Small intestine (tissue), 7 donors: ENCODE results near the gene CEL. TPM values are rescaled to one million over a fixed set of nuclear protein-coding genes. Genes with fewer than 3 reads are reported as not detected.
"Not testable (repeated sequence)": the region's sequence is repeated elsewhere in the genome, so short reads cannot be mapped to it uniquely, and the experiment has no call there.

Experiments
- DNase-seq, 2 donors: peaks; one replicate each; pipeline versions ENCODE4 v3.0.0 to v3.0.0-alpha.2; 2013
- FAIRE-seq: peaks from 2 replicates; lab custom pipeline; 2012; peaks lifted over from hg19 to GRCh38; lab: Jason Lieb, UNC
- H3K27ac ChIP-seq, 3 donors: one replicate each; pipeline ENCODE4 v1.5.1; 2013; ENCODE audit warnings: low read length in 2 of 3, mild to moderate bottlenecking in 2 of 3, control low read depth in 1 of 3, inconsistent platforms in 1 of 3, low read depth in 1 of 3, moderate library complexity in 1 of 3
- H3K27me3 ChIP-seq, 3 donors: one replicate each; pipeline ENCODE4 v1.6.1; 2013; ENCODE audit warnings: low read length in 3 of 3, inconsistent platforms in 1 of 3; ENCODE audit not compliant: control insufficient read depth in 3 of 3, insufficient read depth in 3 of 3
- H3K36me3 ChIP-seq, 3 donors: one replicate each; pipeline ENCODE4 v1.6.1; 2013; ENCODE audit warnings: low read length in 3 of 3, inconsistent platforms in 1 of 3, low read depth in 1 of 3, mild to moderate bottlenecking in 1 of 3, moderate library complexity in 1 of 3; ENCODE audit not compliant: control insufficient read depth in 3 of 3, insufficient read depth in 2 of 3
- H3K4me1 ChIP-seq, 3 donors: one replicate each; pipeline ENCODE4 v1.6.1; 2013; ENCODE audit warnings: low read length in 2 of 3, inconsistent platforms in 1 of 3, low read depth in 1 of 3, mild to moderate bottlenecking in 1 of 3, moderate library complexity in 1 of 3; ENCODE audit not compliant: control insufficient read depth in 3 of 3, insufficient read depth in 2 of 3
- H3K4me3 ChIP-seq, 3 donors: one replicate each; pipeline ENCODE4 v1.5.1; 2013; ENCODE audit warnings: low read length in 3 of 3, control low read depth in 1 of 3, inconsistent platforms in 1 of 3, low read depth in 1 of 3, mild to moderate bottlenecking in 1 of 3, moderate library complexity in 1 of 3
- H3K9me3 ChIP-seq, 2 donors: one replicate each; pipeline ENCODE4 v1.6.1; 2013; ENCODE audit warnings: low read depth in 1 of 2, low read length in 1 of 2; ENCODE audit not compliant: control insufficient read depth in 2 of 2, insufficient read depth in 1 of 2
- WGBS, 3 donors: extraction: QIAGEN DNeasy Blood & Tissue Kit; methylation state at CpG; one replicate each; pipeline ENCODE4 v1.1.7; 2013; 5-methylcytosine and 5-hydroxymethylcytosine counted together
- polyA plus RNA-seq, 4 donors: library from polyadenylated mRNA; stranded (reverse) in 3 of 4; unstranded in 1 of 4; fragments of 200-250 nt in 3 of 4; fragments of 120-200 nt in 1 of 4; gene quantifications; one replicate each; pipeline versions ENCODE4 v1.2.1 to v1.2.3, GENCODE V29; 2013
- donor health status: healthy with polysubstance abuse.
- donor health status: control.
- donor health status: control.
- donor health status: Bipolar disorder and iron deficiency.
- donor health status: healthy.

CEL gene
- polyA plus RNA-seq, 4 donors: 2.8 to 463 (median 5.3) TPM

DNA sequence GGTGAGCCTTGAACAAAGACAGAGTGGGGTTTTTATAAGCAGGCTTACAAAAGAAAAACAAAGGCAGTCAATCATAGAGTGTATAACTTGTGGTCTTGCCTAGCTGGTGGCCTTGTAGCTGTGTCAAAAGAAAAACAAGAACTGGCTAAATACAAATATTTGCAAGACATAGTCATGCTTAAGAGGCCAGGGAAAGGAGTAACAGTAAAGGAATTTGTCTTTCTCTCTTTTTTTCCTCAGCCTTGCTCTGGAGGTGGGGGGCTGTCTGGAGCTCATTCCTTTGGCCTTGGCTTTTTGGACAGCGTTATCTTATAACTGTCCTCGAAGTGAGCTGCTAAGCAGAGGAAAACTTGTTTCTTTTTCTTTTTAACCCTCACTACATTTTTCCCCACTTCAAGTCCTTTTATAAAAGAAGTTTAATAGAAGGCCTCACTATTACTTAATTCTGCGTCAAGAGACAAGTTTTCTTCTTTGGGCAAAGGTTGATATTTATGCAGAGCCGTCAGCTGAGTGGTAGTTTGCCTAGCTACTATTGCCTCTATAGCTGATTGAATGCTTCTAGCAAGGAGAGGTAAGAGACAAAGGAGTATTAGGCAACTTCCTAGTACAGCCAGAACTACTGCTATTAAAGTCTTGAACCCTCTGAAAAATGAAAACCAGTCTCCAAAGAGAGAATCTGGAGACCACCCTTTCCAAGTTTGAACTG lies 14.3 kb downstream of the CEL start:
- H3K36me3 ChIP-seq: peaks cover 0 to 5% (median 0%) of the 10 kb centered on the region in 3 donors
- WGBS, 3 donors: 23 to 50% (median 48%) methylated on average over 4 of the region's 4 CpGs
- DNase-seq: peak; percentile 24 to 60
- no peaks in the 10 kb centered on the region for H3K9me3 ChIP-seq
- no peaks in the 10 kb centered on the region for H3K27me3 ChIP-seq
- H3K4me1 ChIP-seq: peaks cover 0 to 52% (median 2%) of the 10 kb centered on the region in 3 donors
- no peak for FAIRE-seq
- no peak overlapping the region for H3K4me3 ChIP-seq
- H3K27ac ChIP-seq: peak overlapping the region in 1 of 3 donors; percentile 77

DNA sequence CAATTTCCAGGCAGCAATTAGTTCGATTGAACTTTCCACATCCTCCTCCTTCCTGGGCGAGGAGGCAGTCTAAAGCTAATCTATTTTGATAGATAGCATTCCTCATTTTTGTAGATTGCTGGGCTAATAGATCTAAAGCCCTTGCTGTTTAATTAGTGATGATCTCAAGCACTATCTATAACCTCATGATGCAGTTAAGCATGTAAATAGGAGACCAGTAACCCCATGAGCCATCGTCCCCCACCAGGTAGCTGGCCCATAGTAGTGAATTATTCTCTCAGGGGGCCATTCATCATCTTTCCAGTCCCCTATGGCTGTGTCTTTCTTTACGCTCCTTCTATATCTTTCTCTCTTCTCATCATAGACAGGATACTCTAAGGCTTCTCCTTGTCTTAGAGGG lies 14.9 kb downstream of the CEL start:
- 54 to 75% (median 65%) methylated on average over 4 of the region's 4 CpGs for WGBS, 3 donors
- Histone ChIP-seq H3K36me3 (peaks cover 0 to 3% (median 0%) of the 10 kb centered on the region in 3 donors), H3K27me3 (no peaks in the 10 kb centered on the region), H3K4me3 (no peak overlapping the region), H3K4me1 (peaks cover 0 to 54% (median 2%) of the 10 kb centered on the region in 3 donors), H3K9me3 (no peaks in the 10 kb centered on the region), H3K27ac (peak overlapping the region in 1 of 3 donors; percentile 77)
- FAIRE-seq: no peak
- DNase-seq: no peak

DNA sequence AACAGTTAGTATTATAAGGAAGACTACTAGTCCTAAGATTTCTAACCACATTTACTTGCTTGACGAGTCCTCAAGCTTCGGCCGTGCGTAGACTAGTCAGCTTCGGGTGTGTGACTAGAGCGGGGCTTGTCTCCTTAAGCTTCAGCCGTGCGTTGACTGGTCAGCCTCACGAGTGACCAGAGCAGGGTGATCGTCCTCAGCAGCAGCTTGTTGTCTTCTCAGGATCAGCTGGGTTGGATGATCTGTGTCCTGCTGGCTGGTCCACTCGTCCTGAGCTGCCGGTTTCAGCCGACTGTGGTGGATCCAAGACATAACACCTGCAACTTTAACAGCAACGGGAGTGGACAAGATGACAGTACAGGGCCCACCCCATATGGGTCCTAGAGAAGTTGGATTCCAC lies 16.7 kb downstream of the CEL start:
- Histone ChIP-seq H3K36me3 (no peaks in the 10 kb centered on the region), H3K9me3 (no peaks in the 10 kb centered on the region), H3K27ac (no peak overlapping the region), H3K4me1 (peaks cover 0 to 58% (median 2%) of the 10 kb centered on the region in 3 donors), H3K4me3 (no peak overlapping the region), H3K27me3 (no peaks in the 10 kb centered on the region)
- DNase-seq (no peak), FAIRE-seq (no peak)
- 87 to 91% (median 89%) methylated on average over 14 of the region's 14 CpGs for WGBS, 3 donors

DNA sequence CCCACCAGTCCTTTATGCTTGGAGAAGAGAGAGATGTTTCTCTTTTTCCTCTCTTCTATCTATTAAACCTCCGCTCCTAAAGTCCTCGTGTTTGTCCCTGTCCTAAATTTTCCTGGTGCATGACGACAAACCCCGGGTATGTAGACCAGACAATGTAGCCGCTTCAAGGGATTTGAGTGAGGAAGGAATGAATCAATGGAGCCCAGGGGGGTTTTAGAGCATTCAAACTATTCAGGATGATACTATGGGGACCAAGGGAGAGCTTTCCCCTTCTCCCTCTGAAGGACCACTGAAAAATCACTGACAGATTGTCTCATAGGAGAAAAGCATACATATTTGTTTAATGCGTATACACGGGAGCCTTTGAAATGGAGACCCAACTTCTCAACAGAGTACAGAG lies 18.4 kb downstream of the CEL start:
- H3K4me1 ChIP-seq: peaks cover 0 to 48% (median 2%) of the 10 kb centered on the region in 3 donors
- no peak for FAIRE-seq
- H3K27me3 ChIP-seq: no peaks in the 10 kb centered on the region
- no peak overlapping the region for H3K4me3 ChIP-seq
- 78 to 87% (median 86%) methylated on average over 7 of the region's 7 CpGs for WGBS, 3 donors
- H3K36me3 ChIP-seq: peaks cover 0 to 2% (median 0%) of the 10 kb centered on the region in 3 donors
- no peaks in the 10 kb centered on the region for H3K9me3 ChIP-seq
- no peak for DNase-seq
- peak overlapping the region in 1 of 3 donors; percentile 97 for H3K27ac ChIP-seq

DNA sequence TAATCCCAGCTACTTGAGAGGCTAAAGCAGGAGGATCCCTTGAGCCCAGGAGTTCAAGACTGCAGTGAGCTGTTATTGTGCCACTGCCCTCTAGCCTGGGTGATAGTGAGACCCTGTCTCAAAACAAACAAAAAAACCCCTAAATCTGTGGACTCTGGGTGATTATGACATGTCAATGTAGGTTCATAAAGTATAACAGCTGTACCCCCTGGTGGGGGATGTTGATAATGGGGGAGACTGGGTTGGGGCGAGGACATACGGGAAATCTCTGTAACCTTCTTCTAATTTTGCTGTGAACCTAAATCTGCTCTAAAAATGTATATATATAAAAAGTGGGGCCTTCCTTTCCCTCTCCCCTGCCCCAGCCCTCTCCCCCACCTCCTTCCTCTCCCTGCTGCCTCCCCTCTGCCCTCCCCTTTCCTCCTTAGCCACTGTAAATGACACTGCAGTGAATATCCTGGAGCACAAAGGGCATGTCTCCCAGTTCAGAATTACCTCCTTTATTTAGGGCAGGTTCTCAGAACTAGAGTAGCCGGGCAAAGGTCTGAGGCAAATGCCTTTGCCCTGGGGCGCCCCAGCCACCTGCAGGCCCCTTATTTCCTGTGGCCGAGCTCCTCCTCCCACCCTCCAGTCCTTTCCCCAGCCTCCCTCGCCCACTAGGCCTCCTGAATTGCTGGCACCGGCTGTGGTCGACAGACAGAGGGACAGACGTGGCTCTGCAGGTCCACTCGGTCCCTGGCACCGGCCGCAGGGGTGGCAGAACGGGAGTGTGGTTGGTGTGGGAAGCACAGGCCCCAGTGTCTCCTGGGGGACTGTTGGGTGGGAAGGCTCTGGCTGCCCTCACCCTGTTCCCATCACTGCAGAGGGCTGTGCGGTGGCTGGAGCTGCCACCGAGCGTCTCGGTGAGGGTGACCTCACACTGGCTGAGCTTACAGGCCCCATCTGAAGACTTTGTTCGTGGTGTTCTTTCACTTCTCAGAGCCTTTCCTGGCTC lies 19.3 kb downstream of the CEL start:
- Histone ChIP-seq H3K27ac (peak overlapping the region; percentile 84 to 97 (median 91)), H3K4me1 (peaks cover 0 to 39% (median 2%) of the 10 kb centered on the region in 3 donors), H3K4me3 (peak overlapping the region in 1 of 3 donors; percentile 41)
- H3K27me3 ChIP-seq, H3K9me3 ChIP-seq, H3K36me3 ChIP-seq, FAIRE-seq: not testable (repeated sequence)
- WGBS, 3 donors: 12 to 43% (median 34%) methylated on average over 7 to 10 of the region's 18 CpGs
- DNase-seq: peak; percentile 86 to 89

DNA sequence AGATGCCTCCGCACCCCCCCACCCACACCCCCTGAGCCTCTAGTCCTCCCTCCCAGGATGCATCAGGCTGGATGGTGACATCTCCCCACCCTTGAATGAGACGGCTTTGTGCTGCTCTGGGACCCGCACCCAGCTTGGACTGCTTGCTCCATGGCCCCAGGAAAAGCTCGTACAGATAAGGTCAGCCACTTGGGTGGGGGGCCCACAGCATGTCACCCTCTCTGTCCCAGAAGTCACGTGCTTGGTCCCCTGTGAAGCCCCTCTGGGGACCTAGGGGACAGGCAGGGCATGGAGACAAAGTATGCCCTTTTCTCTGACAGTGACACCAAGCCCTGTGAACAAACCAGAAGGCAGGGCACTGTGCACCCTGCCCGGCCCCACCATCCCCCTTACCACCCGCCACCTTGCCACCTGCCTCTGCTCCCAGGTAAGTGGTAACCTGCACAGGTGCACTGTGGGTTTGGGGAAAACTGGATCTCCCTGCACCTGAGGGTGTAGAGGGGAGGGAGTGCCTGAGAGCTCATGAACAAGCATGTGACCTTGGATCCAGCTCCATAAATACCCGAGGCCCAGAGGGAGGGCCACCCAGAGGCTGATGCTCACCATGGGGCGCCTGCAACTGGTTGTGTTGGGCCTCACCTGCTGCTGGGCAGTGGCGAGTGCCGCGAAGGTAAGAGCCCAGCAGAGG lies 20.3 kb downstream of the CEL start:
- H3K27me3 ChIP-seq: not testable (repeated sequence)

DNA sequence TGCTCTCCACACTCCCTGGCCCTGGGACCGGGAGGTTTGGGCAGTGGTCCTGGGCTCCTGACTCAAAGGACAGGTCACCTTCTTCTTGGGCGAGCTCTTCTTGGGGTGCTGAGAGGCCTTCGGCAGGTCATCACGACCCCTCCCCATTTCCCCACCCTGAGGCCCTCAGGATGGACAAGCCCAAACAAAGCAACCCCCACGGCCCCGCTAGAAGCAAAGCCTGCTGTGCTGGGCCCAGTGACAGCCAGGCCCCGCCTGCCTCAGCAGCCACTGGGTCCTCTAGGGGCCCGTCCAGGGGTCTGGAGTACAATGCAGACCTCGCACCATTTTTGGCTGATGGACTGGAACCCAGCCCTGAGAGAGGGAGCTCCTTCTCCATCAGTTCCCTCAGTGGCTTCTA lies 21.9 kb downstream of the CEL start:
- H3K27me3 ChIP-seq, FAIRE-seq, DNase-seq, H3K9me3 ChIP-seq, H3K27ac ChIP-seq, H3K4me3 ChIP-seq: not testable (repeated sequence)
- WGBS, 3 donors: 37 to 77% (median 55%) methylated on average over 4 to 9 of the region's 9 CpGs
- H3K4me1 ChIP-seq: peaks cover 0 to 21% (median 2%) of the 10 kb centered on the region in 3 donors
- H3K36me3 ChIP-seq: peaks cover 0 to 23% (median 0%) of the 10 kb centered on the region in 3 donors

More for the DNA sequence above, 20.3 kb downstream of the CEL start:
- peak in 1 of 2 donors; percentile 58 for DNase-seq
- Histone ChIP-seq H3K36me3 (peaks cover 0 to 13% (median 0%) of the 10 kb centered on the region in 3 donors), H3K4me3 (peak overlapping the region in 1 of 3 donors; percentile 41), H3K4me1 (peaks cover 0 to 29% (median 2%) of the 10 kb centered on the region in 3 donors), H3K27ac (peak overlapping the region; percentile 84 to 94 (median 91))
- WGBS, 3 donors: 16 to 67% (median 22%) methylated on average over 5 to 10 of the region's 12 CpGs
- not testable (repeated sequence) for FAIRE-seq, H3K9me3 ChIP-seq
